ENCODE data around the gene PRSS21.

PRSS21 gene

GRCh38 chr16:2775765-2776499, 41.1 kb upstream of the PRSS21 start:
- TF ChIP-seq CTCF (IDR thresholded peaks at IDR 0.05; ENCODE audit: control extremely low read depth, extremely low read depth, low read depth, missing control alignments) = no peak
- DNase-seq (ENCODE audit: extremely low spot score) = no peak
- POLR2A ChIA-PET = no interaction called here
- CTCF ChIA-PET = interaction anchor here (1.2 to 2.6 kb wide), 2 partner anchors 9 to 92 kb away, joined by 3 to 11 read pairs; no protein-coding TSS in a partner anchor

- no peak for TF ChIP-seq CTCF (IDR thresholded peaks at IDR 0.05; ENCODE audit: control extremely low read depth, extremely low read depth, low read depth, missing control alignments)
- ChIA-PET CTCF (interaction anchor here (1.2 to 2.6 kb wide), 2 partner anchors 10 to 92 kb away, joined by 3 to 11 read pairs; no protein-coding TSS in a partner anchor), POLR2A (no interaction called here)
- no peak for DNase-seq (ENCODE audit: extremely low spot score)
Observed at GRCh38 chr16:2776500-2777139, 40.4 kb upstream of the PRSS21 start.

DNA sequence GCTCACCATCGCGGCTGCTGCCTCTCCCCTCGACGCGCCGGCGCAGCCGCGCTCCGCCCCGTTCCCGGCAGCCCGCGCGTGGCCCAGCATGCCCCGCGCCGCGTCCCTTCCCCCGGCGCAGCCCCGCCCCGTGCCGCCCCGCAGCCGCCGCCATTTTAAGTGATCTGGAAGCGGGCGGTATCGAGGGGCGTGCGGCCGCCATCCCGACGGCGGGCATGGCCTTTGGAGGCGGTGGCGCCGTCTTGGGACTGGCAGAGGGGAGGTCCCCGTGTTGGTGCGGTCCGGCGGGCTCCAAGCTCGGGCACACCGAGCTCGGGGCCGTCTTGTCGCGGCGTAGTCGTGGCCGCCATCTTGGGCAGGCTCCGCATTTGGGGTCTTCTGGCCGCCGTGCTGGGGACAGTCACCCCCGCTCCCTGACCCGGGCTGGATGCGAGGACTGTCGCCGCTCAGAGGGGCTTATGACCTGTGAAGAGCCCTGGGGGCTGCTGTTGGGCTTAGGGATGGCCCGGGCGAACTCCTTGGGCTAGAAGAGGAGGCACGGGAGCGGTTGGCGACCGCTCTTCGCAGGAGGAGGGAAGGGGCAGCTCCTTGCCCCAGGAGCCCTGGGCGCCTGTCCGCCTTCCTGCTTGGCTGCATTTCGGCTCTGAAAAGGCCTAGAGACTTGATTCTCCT, 39.7 kb upstream of the PRSS21 start, which contains the start of gene ELOB:
Gene ELOB (minus strand): TSS at position 50 of the 672 bp plus-strand sequence. CDS start 41 bp downstream, at position 9.
- peak; percentile 97 for DNase-seq (ENCODE audit: extremely low spot score)
- CTCF ChIA-PET = interaction anchor here (2.6 kb wide), 1 partner anchor 91 kb away, joined by 11 read pairs; no protein-coding TSS in a partner anchor
- POLR2A ChIA-PET = no interaction called here
- TF ChIP-seq CTCF (IDR thresholded peaks at IDR 0.05; ENCODE audit: control extremely low read depth, extremely low read depth, low read depth, missing control alignments) = no peak

DNA sequence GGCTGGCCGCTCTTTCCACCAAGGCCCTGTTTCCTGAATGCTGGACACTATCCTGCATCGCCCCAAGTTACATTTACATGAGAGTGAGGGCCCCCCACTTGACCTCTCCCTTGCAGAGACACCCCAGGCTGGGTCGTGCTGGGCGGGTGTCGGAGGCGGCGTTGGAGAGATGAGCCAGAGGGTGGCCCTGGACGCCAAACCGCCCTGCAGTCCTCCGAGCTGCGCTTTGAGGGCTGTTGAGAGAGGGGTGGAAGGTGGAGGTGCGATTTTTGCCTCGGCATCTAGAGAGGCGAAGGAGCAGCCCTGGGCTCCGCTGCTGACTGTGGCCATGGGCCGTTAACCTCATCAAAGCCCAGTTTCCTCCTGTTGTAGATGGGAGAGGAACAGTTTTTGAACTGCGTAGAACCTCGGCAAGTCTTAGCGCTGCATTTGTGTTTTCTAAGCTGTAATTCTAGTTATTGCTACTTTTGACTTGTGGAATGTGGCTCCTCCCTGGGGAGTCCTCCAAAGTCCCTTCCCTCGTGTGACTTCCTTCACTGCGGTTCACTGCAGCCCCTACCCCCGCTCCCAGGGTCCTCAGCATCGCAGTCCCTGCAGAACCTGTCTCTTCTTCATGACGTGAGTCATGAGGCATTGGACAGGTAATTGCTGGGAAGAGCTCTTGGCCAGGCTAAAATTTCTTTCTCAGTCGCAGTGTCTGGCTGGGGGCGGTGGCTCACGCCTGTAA, 39.0 kb upstream of the PRSS21 start:
- DNase-seq (ENCODE audit: extremely low spot score) = no peak
- POLR2A ChIA-PET = no interaction called here
- TF ChIP-seq CTCF (IDR thresholded peaks at IDR 0.05; ENCODE audit: control extremely low read depth, extremely low read depth, low read depth, missing control alignments) = no peak
- CTCF ChIA-PET = interaction anchor here (0.7 to 2.6 kb wide), 3 partner anchors 90 to 149 kb away, joined by 3 to 11 read pairs (median 3); no protein-coding TSS in a partner anchor

GRCh38 chr16:2778630-2778958, 38.4 kb upstream of the PRSS21 start:
- no peak for DNase-seq (ENCODE audit: extremely low spot score)
- TF ChIP-seq CTCF (IDR thresholded peaks at IDR 0.05; ENCODE audit: control extremely low read depth, extremely low read depth, low read depth, missing control alignments) = no peak
- CTCF ChIA-PET = interaction anchor here (0.7 to 1.0 kb wide), 2 partner anchors 89 to 149 kb away, joined by 3 read pairs; no protein-coding TSS in a partner anchor
- POLR2A ChIA-PET = no interaction called here

Measured in GM10248 (cell line).